ENCODE results near the gene ZKSCAN4.

Gene ZKSCAN4

GRCh38 chr6:28248916-28249315 is 3.2 kb downstream of the ZKSCAN4 start:
- no peak for ATAC-seq

- ATAC-seq = no peak
Observed at GRCh38 chr6:28245206-28245941, 6.7 kb downstream of the ZKSCAN4 start.

- ATAC-seq = no peak
Observed at GRCh38 chr6:28243946-28244345, 8.1 kb downstream of the ZKSCAN4 start.

- ATAC-seq = no peak
Observed at GRCh38 chr6:28240471-28240870, 11.6 kb downstream of the ZKSCAN4 start.

- no peak for ATAC-seq
Observed at GRCh38 chr6:28239636-28240035, 12.4 kb downstream of the ZKSCAN4 start.

- ATAC-seq = no peak
Observed at GRCh38 chr6:28235912-28236452, 16.1 kb downstream of the ZKSCAN4 start.

GRCh38 chr6:28232785-28233184 is 19.3 kb downstream of the ZKSCAN4 start:
- no peak for ATAC-seq

GRCh38 chr6:28226460-28226859 is 25.6 kb downstream of the ZKSCAN4 start:
- ATAC-seq = no peak

GRCh38 chr6:28225056-28225834 is 26.8 kb downstream of the ZKSCAN4 start, which contains the start of gene ZSCAN9:
ZSCAN9 (plus strand) TSS chr6:28225275; CDS start chr6:28227085, 1,810 bp downstream.
- ATAC-seq = peak; percentile 80 to 82

GRCh38 chr6:28224131-28225055 is 27.7 kb downstream of the ZKSCAN4 start:
- no peak for ATAC-seq

GRCh38 chr6:28220257-28221133 is 31.6 kb downstream of the ZKSCAN4 start:
- ATAC-seq = no peak

GRCh38 chr6:28218312-28219248 is 33.5 kb downstream of the ZKSCAN4 start:
- ATAC-seq = peak; percentile 34 to 44

- ATAC-seq = no peak
Observed at GRCh38 chr6:28217890-28218289, 34.2 kb downstream of the ZKSCAN4 start.

- ATAC-seq = no peak
Observed at GRCh38 chr6:28215425-28215824, 36.6 kb downstream of the ZKSCAN4 start.

- no peak for ATAC-seq
Observed at GRCh38 chr6:28213213-28213523, 38.9 kb downstream of the ZKSCAN4 start.

GRCh38 chr6:28212510-28213212 is 39.4 kb downstream of the ZKSCAN4 start:
- peak; percentile 69 to 86 for ATAC-seq

GRCh38 chr6:28211840-28212509 is 40.1 kb downstream of the ZKSCAN4 start:
- peak in 1 of 2 donors; percentile 5 for ATAC-seq

GRCh38 chr6:28209753-28210535 is 42.1 kb downstream of the ZKSCAN4 start:
- ATAC-seq = no peak
